IPS-11a (cell line): ENCODE data around the gene TMEM11.
"Not testable (repeated sequence)": the region's sequence is repeated elsewhere in the genome, so short reads cannot be mapped to it uniquely, and the experiment has no call there.

ENCODE experiments used
- H3K4me3 ChIP-seq: one replicate; pipeline ENCODE4 v1.5.1; 2013; ENCODE audit warnings: low read depth, low read length, control low read depth

TMEM11 gene

DNA sequence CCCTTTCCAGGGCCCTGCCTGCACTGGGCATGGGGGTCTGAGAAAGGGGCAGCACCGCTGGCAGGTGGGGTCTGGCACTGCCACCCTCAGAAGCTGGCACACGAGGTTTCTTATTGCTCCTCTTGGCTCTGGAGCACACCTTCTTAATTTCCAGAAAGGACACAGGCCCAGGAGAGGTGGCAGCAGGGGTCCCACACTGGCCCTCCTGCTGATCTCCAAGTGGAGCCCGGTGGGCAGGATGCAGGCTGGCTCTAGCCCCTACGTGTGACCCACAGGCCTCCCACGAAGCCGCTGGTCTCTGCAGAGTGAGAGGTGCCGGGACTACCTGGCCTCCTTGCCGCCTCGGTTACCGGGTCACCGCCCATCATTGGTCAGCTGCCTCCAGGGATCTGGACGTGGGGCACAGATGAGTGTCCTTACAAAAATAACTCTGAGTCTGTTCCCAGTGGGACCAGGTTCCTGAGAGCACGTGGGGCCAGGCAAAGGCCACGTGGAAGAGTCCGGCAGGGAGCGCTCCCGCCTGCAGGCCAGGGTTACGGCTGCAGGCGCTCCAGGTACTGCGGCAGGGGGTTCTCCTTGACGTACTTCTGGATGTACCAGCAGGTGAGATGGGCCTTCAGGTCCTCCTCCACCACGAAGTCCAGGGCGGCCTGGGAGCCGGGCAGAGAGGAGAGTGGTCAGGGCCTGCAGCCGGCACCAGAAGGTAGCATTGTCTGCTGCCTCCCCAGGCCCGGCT is 29.0 kb upstream of the TMEM11 start:
- no peak overlapping the region for H3K4me3 ChIP-seq

DNA sequence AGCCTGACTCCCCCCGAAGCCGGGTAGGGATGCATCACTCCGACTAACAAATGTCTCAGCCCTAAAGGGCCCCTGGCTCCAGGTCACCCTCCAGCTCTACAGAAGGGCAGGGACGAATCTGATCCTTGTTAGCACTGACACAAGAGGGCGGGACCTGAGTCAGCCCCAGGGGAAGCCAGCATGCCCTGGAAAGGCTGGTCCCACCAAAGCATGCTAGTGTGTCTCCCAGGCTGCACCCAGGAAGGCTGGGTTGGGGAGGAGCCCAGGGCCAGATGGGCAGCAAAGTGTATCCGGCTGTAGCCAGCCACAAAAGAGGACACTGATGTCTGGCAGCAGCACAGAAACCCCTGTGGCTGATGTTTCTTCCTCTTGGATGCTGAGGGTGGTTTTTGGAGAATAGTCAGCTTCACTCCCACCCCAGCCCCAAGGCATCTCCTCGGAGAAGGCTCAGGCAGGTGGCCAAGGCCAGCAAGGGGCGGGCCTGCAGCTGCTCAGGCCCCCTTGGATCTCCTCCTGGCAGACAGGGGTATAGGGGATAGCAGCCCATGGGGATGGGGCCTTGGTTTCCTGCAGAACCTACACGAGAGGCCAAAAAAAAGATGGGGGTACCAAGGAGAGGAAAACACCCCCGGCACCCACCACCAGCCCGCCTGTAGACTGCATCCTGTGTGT is 28.2 kb upstream of the TMEM11 start:
- H3K4me3 ChIP-seq, result no peak overlapping the region

DNA sequence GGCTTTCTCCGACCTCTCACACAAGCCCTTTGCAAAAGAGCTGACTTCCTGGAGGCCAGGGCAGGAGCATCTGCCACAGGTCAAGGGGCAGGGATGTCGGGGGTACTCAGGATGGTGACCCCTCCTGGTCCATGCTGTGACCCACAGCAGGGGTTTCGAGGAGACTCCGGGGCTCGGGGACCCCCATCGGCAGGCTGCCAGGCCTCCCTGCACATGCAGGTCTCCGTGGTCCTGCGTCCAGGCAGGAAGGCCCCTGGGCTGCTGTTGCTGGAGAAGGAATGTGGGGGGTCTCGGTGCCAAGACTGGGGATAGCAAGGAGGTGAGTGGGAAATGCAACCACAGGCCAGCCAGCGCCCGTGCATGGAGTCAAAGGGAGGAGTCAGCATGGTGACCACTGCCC is 27.6 kb upstream of the TMEM11 start:
- H3K4me3 ChIP-seq, result no peak overlapping the region

DNA sequence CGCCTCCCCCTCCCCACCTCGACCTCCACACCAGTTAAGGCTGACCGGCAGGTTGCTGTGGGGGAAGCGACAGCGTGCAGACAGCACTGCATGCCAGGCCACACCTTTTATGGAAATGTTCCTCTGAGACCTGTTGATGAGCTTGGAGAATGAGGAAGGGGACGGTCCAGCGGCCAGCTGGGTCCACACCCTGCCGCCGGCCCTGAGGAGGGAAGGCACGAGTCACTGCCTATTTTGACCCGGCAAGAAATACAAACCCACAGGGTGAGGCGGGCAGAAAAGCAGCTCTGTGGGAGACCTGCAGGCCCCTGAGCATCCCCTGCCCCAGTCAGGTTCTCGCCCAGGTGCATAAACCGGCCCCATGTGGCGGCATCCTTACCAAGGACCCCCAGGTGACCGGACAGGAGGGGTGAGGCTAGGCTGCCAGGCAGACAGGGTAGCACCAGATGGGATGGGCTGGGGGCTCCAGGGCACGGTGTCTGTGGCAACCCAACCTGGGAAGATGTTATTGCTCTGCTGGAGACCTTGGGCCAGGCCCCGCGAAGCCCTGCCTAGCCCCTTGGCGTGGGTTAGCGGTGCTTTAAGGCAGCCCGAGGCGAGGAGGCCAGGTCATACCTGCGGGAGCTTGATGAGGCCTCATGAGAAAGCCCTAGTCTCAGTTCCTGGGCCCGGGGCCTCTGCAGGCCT is 26.6 kb upstream of the TMEM11 start:
- H3K4me3 ChIP-seq, result no peak overlapping the region

DNA sequence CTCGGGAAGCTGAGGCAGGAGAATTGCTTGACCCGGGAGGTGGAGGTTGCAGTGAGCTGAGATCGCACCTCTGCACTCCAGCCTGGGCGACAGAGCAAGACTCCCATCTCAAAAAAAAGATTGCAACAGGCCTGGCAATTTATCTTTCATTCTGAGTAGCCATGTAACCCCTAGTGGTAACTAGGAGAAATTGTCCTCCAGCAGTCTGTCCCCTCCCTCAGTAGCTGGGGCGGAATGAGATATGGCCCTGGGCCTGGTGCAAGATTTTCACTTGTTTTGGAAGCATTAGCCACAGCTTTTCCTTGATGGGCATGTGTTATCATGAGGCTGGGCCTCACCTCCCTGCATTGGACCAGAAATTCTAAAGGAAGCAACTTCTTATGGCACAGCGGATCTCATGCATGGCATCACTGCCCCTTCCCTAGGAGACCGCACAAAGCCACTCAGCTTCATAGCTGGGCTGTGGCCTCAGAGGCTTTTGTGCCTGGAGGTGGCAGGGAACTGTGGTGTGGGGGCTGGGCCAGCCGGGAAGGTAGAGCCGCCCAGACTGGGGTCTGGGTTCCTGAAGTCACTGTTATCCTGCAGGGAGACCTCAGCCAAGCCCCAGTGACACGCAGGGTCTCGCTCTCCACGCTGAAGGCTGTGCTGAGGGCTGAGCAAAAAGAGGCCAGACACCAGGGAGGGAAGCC is 25.9 kb upstream of the TMEM11 start:
- no peak overlapping the region for H3K4me3 ChIP-seq

DNA sequence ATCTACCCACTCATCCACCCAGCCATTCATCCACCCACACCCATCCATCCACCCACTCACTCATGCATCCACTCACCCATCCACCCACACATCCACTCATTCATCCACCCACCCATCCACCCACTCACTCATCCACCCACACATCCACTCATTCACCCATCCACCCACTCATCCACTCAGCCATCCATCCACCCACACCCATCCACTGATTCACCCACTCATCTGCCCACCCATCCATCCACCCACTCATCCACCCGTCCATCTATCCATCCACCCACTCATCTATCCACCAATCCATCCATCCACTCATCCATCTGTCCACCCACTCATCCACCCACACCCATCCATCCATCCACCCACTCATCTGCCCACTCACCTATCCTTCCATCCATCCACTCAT is 22.0 kb upstream of the TMEM11 start:
- H3K4me3 ChIP-seq, result no peak overlapping the region

DNA sequence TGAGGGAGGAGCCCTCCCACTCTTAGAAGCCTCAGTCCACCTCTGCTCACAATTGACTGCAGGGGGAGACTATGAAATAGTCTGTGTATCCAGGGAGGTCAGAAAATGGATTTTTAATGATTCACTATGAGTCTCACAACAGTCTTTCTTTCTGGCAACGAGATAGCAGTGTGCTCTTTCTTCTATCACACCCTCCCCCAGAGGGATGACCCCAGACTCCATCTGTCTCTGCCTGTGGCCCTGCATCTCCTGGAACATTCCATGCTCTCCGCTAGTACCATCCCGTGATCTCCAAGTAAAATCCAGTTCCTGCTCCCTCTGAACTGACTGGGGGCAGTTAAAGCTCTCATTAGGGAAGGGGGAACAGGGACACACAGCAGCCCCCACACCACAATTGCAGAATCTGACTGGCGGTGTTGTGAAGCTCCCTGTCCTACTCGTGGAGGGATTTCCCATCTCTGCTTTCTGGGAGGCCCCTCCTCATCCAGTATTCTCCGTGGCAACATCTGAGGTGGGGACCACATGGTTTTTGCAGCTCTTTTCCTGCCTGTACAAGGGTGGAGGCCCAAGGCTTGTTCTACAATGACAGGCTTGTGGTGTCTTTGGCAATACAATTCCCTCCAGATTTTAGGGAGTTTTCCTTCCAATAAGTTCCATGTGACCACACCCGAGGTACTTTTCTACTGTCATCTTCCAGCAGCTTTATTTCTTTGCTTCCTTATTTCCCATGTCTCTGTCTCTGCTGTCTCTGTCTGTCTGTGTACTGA is 19.8 kb upstream of the TMEM11 start:
- no peak overlapping the region for H3K4me3 ChIP-seq

DNA sequence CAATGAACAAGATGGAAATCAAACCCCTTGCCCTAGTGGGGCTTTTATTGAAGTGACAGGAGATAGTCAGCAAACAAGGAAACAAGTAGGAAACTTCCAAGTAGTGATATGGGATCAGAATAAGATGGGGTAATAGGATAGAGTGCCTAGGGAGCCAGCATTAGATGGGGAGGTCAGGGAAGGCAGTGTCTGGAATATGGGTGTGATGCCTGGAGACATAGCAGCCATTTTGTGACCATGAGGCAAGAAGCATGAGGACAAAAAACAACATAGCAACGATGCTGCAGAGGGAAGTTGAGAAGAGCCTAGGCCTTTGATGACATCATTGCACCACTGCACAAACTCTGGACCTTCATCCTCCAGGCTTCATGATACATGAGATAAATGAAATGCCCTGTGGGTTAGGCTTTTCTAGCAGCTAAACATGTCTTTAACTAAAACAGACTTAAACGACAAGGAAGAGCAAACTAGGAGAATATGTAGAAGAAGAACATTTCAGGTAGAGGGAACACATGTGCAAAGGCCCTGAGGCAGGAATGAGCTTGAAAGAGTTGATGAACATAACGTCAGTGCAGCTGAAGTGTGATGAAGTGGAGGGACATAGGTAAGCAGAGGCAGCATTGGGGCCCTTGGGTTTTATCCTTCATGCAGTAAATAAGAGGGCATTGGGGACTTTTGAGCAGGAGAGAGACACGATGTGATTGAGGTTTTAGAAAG is 18.2 kb upstream of the TMEM11 start:
- no peak overlapping the region for H3K4me3 ChIP-seq

DNA sequence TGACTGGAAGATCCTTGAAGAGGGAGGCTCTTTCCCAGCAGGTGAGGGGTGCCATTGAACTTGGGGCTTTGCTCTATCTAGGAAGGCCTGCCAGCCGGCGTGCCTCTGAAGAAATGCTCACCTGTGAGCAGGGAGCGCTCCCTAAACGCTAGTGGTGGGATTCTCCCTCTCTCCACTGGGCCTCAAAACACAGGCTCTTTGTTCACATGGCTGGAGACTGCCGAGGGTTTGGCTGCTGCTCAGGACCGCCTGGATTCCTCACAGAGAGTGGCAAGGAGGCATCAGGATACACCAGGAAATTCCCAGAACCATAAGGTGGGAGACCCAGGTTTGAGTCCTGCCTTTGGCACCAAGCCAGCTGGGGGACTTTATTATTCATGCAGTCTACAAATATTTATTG is 17.6 kb upstream of the TMEM11 start:
- no peak overlapping the region for H3K4me3 ChIP-seq

DNA sequence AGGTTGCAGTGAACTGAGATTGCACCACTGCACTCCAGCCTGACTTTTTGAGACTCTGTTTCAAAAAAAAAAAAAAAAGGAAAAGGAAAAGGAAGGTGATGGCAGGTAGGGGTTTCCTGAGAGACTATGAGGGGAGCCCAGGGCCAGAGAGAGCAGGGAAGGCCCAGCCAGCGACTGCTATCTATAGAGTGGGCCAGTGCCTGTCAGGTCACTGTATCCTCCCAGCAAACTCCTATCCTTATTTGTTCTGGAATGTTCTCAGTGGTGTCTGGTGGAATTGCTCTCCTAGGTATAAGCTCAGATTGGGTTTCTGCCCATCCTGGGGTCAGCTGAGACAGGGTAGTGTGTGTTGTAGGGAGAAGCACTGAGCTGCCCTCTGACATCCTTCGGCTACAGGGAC is 14.9 kb upstream of the TMEM11 start:
- no peak overlapping the region for H3K4me3 ChIP-seq

DNA sequence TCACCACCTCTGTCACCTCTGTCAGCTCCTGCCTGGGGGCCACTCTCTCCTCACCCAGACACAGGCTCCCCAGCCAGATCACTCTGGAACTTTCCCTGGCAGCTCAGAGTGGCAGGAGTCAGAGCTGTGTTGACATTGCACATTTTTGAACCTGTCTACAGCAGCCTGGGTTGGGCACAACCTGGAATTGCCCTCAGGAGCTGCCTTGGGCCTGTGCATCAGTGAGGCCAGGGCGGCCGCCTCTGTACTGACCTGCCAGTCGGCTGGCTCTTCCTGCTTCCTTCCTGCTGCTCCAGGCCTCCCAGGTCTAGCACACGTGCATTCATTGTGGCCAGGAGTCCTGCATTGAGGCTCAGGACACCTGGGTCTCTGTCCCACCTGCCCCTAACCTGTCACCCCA is 14.2 kb upstream of the TMEM11 start:
- H3K4me3 ChIP-seq, result no peak overlapping the region

DNA sequence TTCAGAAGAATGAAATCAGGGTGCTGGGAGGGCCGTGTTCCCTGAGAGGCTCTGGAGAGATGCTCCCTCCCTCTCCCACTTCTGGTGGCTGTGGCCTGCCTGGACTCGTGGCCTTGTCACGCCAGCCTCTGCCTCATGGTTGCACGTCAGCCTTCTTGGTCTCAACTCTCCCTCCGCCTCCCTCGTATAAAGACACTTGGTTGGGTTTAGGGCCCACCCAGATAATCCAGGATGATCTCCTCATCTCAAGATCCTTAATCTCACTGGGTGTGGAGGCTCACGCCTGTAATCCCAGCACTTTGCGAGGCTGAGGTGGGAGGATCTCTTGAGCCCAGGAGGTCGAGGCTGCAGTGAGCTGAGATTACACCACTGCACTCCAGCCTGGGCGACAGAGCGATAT is 13.3 kb upstream of the TMEM11 start:
- H3K4me3 ChIP-seq, result not testable (repeated sequence)

DNA sequence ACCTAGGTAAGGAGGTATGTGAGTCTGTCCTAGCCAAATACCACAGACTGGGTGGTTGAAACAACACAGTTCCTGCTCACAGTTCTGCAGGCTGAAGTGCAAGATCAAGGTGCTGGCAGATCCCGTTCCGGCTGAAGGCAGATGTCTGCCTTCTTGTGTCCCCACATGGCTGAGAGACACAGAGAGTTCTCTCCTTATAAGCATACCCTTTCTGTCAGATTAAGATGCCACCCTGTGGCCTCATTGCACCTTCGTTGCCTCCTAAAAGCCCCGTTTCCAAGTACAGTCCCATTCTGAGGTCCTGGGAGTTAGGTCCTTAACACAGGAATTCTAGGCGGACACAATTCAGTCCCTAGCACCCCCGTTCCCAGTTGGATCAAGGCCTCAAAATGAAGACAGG is 9.1 kb upstream of the TMEM11 start:
- H3K4me3 ChIP-seq, result no peak overlapping the region

DNA sequence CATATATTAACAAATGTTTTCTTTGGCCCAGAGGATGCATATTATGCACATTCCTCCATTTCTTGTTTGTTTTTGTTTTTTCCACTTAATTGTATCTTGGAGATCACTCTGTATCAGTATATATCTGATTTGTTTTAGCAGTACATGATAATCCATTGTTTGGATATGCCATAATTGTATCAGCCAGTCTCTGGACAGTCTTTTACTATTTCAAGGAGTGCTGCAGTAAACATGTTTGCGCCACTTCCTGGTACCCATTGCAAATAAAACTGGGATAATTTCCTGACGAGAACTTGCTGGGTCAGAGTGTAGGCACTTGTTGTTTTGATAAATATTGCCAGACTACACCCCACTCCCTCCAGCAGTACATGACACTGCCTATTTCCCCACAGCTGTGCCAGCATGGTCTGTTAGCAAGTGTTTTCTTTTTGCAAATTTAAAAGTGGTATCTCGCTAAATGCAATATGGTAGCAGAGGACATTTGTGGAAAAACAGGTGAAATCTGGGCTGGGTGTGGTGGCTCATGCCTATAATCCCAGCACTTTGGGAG is 4.9 kb upstream of the TMEM11 start:
- H3K4me3 ChIP-seq, result no peak overlapping the region

DNA sequence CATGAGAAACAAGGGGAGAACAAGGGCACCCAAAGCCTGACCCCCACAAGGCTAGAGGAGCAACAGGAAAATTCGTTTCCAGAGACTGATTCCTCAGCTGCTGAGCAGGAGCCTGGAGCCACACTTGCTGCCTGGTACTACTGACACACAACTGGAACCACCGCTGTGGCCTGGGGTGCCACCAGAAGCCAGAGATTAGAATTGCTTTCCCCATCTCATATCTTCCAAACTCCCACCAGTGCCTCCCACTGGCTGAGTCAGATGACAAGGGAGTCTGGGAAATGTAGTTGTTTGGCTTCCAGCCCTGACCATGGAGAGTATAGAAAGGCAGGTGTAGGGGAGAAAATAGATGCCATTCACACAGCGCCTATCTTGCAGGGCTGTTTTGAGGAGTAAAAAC is 4.1 kb upstream of the TMEM11 start:
- no peak overlapping the region for H3K4me3 ChIP-seq

DNA sequence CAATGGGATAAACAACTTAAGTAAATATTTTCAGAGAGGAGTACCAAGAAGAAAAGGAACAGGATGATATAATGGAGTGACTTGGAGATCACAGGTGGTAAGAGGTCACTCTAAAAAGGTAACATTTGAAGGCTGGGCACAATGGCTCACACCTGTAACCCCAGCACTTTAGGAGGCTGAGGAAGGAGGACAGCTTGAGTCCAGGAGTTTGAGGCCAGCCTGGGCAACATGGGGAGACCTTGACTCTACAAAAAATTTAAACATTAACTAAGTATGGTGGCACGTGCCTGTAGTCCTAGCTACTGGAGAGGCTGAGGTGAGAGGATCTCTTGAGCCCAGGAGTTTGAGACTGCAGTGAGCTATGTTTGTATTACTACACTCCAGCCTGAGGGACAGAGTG is 3.4 kb upstream of the TMEM11 start:
- no peak overlapping the region for H3K4me3 ChIP-seq

DNA sequence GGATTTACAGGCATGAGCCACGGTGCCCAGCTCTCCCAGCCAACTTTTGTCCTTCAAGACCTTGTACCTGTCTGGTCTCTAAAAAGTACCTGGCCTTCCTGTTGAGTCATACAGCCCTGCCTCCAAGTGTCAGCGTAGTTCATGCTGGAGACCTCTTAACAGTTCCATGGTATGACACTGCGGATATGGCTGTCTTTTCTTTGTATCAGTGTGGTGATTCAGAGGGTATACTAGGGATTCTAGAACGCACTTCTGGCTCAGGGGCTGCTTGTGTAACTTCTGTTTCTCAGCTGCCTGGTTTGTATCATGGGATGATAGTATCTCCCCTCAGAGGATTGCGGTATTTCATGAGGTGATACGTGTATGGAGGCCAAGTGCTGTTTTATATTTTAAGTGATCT is 2.0 kb upstream of the TMEM11 start:
- no peak overlapping the region for H3K4me3 ChIP-seq

DNA sequence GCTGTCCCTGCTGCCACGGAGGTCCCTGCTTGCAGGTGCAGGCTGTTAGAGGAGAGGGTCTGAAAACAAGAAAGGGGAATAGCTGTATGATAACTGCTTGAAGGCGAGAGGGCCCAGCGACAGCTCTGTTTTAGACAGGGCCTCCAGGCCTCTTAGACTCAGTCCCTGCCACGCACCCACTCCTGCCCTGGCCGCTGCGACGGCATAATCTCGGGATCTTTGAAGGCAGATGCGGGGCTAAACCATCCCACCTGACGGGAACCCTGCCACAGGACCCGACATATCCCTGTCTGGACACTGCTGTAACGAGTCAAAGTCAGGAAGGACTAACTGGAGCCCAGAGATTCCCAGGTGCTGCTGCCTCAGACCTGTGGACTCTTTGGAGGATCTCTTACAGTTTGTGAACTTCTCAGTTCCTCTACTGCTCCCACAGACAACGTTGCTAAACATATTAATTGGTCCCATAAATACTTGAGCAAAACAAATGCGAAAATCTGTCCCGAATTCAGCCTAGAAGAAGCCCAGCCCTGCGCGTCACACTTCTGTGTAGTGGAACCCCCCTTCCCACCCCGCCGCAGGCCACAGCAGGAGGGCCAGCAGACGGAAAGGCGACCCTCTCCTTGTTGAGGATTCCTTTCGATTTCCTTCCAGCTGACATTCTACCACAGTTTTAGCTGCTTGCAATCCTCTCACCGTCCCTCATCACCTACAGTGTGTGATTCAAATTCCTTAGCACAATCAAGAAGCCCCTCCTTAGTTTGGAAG is 998 bp upstream of the TMEM11 start:
- H3K4me3 ChIP-seq, result peak overlapping the region; percentile 93

DNA sequence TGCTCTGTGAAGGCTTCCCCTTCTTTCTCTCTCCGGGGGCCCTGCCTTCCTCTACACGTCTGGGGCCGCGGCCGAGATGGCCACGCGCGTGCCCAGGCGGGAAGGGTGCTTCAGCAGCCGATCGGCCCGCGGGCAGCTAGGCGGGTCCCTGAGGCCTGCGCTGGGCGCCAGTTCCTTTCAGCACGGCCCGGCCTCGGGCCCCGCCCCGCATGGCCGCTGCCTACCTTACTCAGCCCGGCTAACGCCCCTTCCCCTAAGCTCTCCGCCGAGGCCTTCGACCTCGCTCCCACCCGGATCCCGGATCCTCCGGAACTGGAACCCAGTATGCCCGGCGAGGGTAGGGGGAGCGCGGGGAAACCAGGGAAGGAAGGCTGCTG is 335 bp downstream of the TMEM11 start:
- peak overlapping the region; percentile 93 for H3K4me3 ChIP-seq
